HEK293 (cell line): ENCODE measurements around the gene CDK5R1.

ENCODE experiments used
- BCL6B ChIP-seq: fragments of 450-650 bp; formaldehyde crosslinking; IDR thresholded peaks from 2 replicates; pipeline ENCODE4 v1.5.1; 2017; ENCODE audit warnings: missing biosample characterization, missing genetic modification characterization
- PRDM1 ChIP-seq: fragments of 450-650 bp; formaldehyde crosslinking; IDR thresholded peaks from 2 replicates; pipeline ENCODE4; 2016; ENCODE audit warnings: missing biosample characterization, missing genetic modification characterization
- PRDM6 ChIP-seq: fragments of 450-650 bp; formaldehyde crosslinking; IDR thresholded peaks from 2 replicates; pipeline ENCODE4 v1.5.1; 2017; ENCODE audit warnings: missing biosample characterization, missing genetic modification characterization
- RBAK ChIP-seq: fragments of 450-650 bp; formaldehyde crosslinking; IDR thresholded peaks from 2 replicates; pipeline ENCODE4 v1.5.1; 2016; ENCODE audit warnings: missing biosample characterization, missing genetic modification characterization
- SP2 ChIP-seq: fragments of 450-650 bp; formaldehyde crosslinking; IDR thresholded peaks from 2 replicates; pipeline ENCODE4 v1.5.1; 2016; ENCODE audit warnings: missing biosample characterization, missing genetic modification characterization
- ZBTB49 ChIP-seq: fragments of 450-650 bp; formaldehyde crosslinking; IDR thresholded peaks from 2 replicates; pipeline ENCODE4 v1.5.1; 2016; ENCODE audit warnings: missing biosample characterization, missing genetic modification characterization, low read depth
- ZFP37 ChIP-seq: fragments of 450-650 bp; formaldehyde crosslinking; IDR thresholded peaks from 2 replicates; pipeline ENCODE4 v1.5.1; 2016; ENCODE audit warnings: missing biosample characterization, missing genetic modification characterization
- ZFP69B ChIP-seq: fragments of 450-650 bp; formaldehyde crosslinking; IDR thresholded peaks from 2 replicates; pipeline ENCODE4 v1.5.1; 2016; ENCODE audit warnings: missing biosample characterization, missing genetic modification characterization
- ZNF138 ChIP-seq: fragments of 450-650 bp; formaldehyde crosslinking; IDR thresholded peaks from 2 replicates; pipeline ENCODE4 v1.5.1; 2016; ENCODE audit warnings: missing biosample characterization, missing genetic modification characterization, borderline replicate concordance
- ZNF155 ChIP-seq: fragments of 450-650 bp; formaldehyde crosslinking; IDR thresholded peaks from 2 replicates; pipeline ENCODE4 v1.5.1; 2016; ENCODE audit warnings: missing biosample characterization, missing genetic modification characterization
- ZNF221 ChIP-seq: fragments of 450-650 bp; formaldehyde crosslinking; IDR thresholded peaks from 2 replicates; pipeline ENCODE4 v1.5.1; 2017; ENCODE audit warnings: missing biosample characterization, missing genetic modification characterization, borderline replicate concordance
- ZNF26 ChIP-seq: fragments of 450-650 bp; formaldehyde crosslinking; IDR thresholded peaks from 2 replicates; pipeline ENCODE4 v1.5.1; 2016; ENCODE audit warnings: missing biosample characterization, missing genetic modification characterization
- ZNF280D ChIP-seq: fragments of 450-650 bp; formaldehyde crosslinking; IDR thresholded peaks from 2 replicates; pipeline ENCODE4 v1.5.1; 2016; ENCODE audit warnings: missing biosample characterization, missing genetic modification characterization
- ZNF391 ChIP-seq: fragments of 450-650 bp; formaldehyde crosslinking; IDR thresholded peaks from 2 replicates; pipeline ENCODE4 v1.5.1; 2016; ENCODE audit warnings: low read depth, missing biosample characterization, missing genetic modification characterization, borderline replicate concordance
- ZNF404 ChIP-seq: fragments of 450-650 bp; formaldehyde crosslinking; IDR thresholded peaks from 2 replicates; pipeline ENCODE4 v1.5.1; 2017; ENCODE audit warnings: missing biosample characterization, missing genetic modification characterization
- ZNF426 ChIP-seq: fragments of 450-650 bp; formaldehyde crosslinking; IDR thresholded peaks from 2 replicates; pipeline ENCODE4 v1.5.1; 2017; ENCODE audit warnings: missing biosample characterization, missing genetic modification characterization, mild to moderate bottlenecking, inconsistent platforms, moderate library complexity
- ZNF433 ChIP-seq: fragments of 450-650 bp; formaldehyde crosslinking; IDR thresholded peaks from 2 replicates; pipeline ENCODE4 v1.5.1; 2016; ENCODE audit warnings: missing biosample characterization, missing genetic modification characterization, low read depth
- ZNF530 ChIP-seq: fragments of 450-650 bp; formaldehyde crosslinking; IDR thresholded peaks from 2 replicates; pipeline ENCODE4 v1.5.1; 2016; ENCODE audit warnings: low read depth, missing biosample characterization, missing genetic modification characterization
- ZNF548 ChIP-seq: fragments of 450-650 bp; formaldehyde crosslinking; IDR thresholded peaks from 2 replicates; pipeline ENCODE4 v1.5.1; 2016; ENCODE audit warnings: missing biosample characterization, missing genetic modification characterization
- ZNF623 ChIP-seq: fragments of 450-650 bp; formaldehyde crosslinking; IDR thresholded peaks from 2 replicates; pipeline ENCODE4 v1.5.1; 2016; ENCODE audit warnings: missing biosample characterization, missing genetic modification characterization
- ZNF654 ChIP-seq: fragments of 450-650 bp; formaldehyde crosslinking; IDR thresholded peaks from 2 replicates; pipeline ENCODE4 v1.5.1; 2016; ENCODE audit warnings: low read depth, missing biosample characterization, missing genetic modification characterization
- ZNF664 ChIP-seq: fragments of 450-650 bp; formaldehyde crosslinking; IDR thresholded peaks from 2 replicates; pipeline ENCODE4 v1.5.1; 2016; ENCODE audit warnings: missing biosample characterization, missing genetic modification characterization
- ZNF692 ChIP-seq: fragments of 450-650 bp; formaldehyde crosslinking; IDR thresholded peaks from 2 replicates; pipeline ENCODE4 v1.5.1; 2016; ENCODE audit warnings: missing biosample characterization, missing genetic modification characterization
- ZNF704 ChIP-seq: fragments of 450-650 bp; formaldehyde crosslinking; IDR thresholded peaks from 2 replicates; pipeline ENCODE4 v1.5.1; 2016; ENCODE audit warnings: missing biosample characterization, missing genetic modification characterization
- ZNF76 ChIP-seq: fragments of 450-650 bp; formaldehyde crosslinking; IDR thresholded peaks from 2 replicates; pipeline ENCODE4; 2016; ENCODE audit warnings: low read depth, missing biosample characterization, missing genetic modification characterization, borderline replicate concordance
- ZNF776 ChIP-seq: fragments of 450-650 bp; formaldehyde crosslinking; IDR thresholded peaks from 2 replicates; pipeline ENCODE4 v1.5.0; 2017; ENCODE audit warnings: missing biosample characterization, missing genetic modification characterization, borderline replicate concordance
- ZNF791 ChIP-seq: fragments of 450-650 bp; formaldehyde crosslinking; IDR thresholded peaks from 2 replicates; pipeline ENCODE4 v1.5.1; 2016; ENCODE audit warnings: missing biosample characterization, missing genetic modification characterization

Gene CDK5R1

GRCh38 chr17:32444301-32445073, 42.3 kb upstream of the CDK5R1 start, which contains the start of gene PSMD11 (continued):
- TF ChIP-seq ZNF704 (tag by site-specific recombination) (peak; percentile 67; the same call in 1 of the 2 replicates), ZNF221 (tag by site-specific recombination) (no peak), ZBTB49 (tag by site-specific recombination) (no peak), PRDM1 (tag by site-specific recombination) (no peak), ZNF548 (tag by site-specific recombination) (no peak), ZNF138 (tag by site-specific recombination) (no peak), ZNF791 (tag by site-specific recombination) (no peak), ZNF26 (tag by site-specific recombination) (no peak), ZNF664 (tag by site-specific recombination) (no peak), BCL6B (no peak), RBAK (tag by site-specific recombination) (no peak), ZNF426 (tag by site-specific recombination) (no peak), ZNF530 (tag by site-specific recombination) (no peak), ZNF692 (tag by site-specific recombination) (peak; percentile 52; the same call in 1 of the 2 replicates), ZNF404 (no peak), ZNF433 (tag by site-specific recombination) (no peak), PRDM6 (tag by site-specific recombination) (no peak), ZNF654 (0 out of 2 replicates have a peak, but pooled peaks have one; percentile 17), ZNF776 (tag by site-specific recombination) (no peak), ZNF280D (no peak), ZNF76 (tag by site-specific recombination) (peak; percentile 96), ZNF623 (tag by site-specific recombination) (no peak), ZNF155 (tag by site-specific recombination) (no peak), SP2 (tag by site-specific recombination) (peak; percentile 85), ZFP69B (peak; percentile 60), ZFP37 (no peak), ZNF391 (tag by site-specific recombination) (0 out of 2 replicates have a peak, but pooled peaks have one; percentile 46)
